DOHH2 (cell line): ENCODE results near the gene SLX4.

Experiments
- EZH2phosphoT487 ChIP-seq: fragments of 200-600 bp; sonication (generic); IDR thresholded peaks from 2 replicates; pipeline ENCODE4 v1.6.1; 2017; ENCODE audit warnings: borderline replicate concordance, mild to moderate bottlenecking, antibody characterized with exemption, low read length, moderate library complexity, mixed read lengths
- TF ChIP-seq, protein P1 (sequence below): fragments of 200-600 bp; sonication (generic); IDR thresholded peaks from one replicate; pipeline ENCODE4 v1.5.1; 2014; ENCODE audit warnings: antibody characterized with exemption, mild to moderate bottlenecking, low read depth, low read length; ENCODE audit not compliant: poor library complexity, severe bottlenecking

DNA sequence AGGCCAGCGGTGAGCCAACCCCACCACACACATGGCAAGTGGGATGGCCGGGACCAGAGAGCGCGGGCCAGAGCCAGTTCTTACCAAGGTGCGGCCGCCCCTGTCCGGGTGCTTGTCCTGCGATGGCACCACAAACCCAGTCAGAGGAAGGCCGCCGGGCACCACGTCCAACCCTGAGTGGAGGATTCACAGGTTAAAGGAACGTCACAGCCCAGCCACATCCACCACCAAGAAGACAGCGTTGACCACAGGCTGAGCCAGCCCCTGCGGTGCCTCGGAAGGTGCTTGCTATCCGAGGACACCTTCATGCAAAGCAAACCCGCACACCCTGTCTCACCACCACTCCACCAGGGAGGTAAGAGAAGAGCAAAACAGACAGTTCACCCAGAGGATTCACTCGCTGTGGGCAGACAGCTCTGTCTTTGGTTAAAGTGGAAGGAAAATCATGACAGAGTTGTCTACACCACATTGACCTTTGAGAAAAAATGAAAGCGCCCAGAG, 15.8 kb downstream of the SLX4 start:
- TF ChIP-seq, protein P1, sequence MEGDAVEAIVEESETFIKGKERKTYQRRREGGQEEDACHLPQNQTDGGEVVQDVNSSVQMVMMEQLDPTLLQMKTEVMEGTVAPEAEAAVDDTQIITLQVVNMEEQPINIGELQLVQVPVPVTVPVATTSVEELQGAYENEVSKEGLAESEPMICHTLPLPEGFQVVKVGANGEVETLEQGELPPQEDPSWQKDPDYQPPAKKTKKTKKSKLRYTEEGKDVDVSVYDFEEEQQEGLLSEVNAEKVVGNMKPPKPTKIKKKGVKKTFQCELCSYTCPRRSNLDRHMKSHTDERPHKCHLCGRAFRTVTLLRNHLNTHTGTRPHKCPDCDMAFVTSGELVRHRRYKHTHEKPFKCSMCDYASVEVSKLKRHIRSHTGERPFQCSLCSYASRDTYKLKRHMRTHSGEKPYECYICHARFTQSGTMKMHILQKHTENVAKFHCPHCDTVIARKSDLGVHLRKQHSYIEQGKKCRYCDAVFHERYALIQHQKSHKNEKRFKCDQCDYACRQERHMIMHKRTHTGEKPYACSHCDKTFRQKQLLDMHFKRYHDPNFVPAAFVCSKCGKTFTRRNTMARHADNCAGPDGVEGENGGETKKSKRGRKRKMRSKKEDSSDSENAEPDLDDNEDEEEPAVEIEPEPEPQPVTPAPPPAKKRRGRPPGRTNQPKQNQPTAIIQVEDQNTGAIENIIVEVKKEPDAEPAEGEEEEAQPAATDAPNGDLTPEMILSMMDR: no peak
- no peak for TF ChIP-seq EZH2phosphoT487
